K562 (cell line): Measurements from ENCODE around the gene UBXN11. TPM values are rescaled to one million over a fixed set of nuclear protein-coding genes. Genes with fewer than 3 reads are reported as not detected.

Experiments used
- BRD9 ChIP-seq: fragments of 450-650 bp; IDR thresholded peaks from 2 replicates; pipeline ENCODE4 v1.6.1; 2018; ENCODE audit warnings: low read depth; ENCODE audit not compliant: partially characterized antibody
- CBFB ChIP-seq: sonication (generic); formaldehyde crosslinking; IDR thresholded peaks from 2 replicates; pipeline ENCODE4 v1.4.0; 2020; ENCODE audit warnings: mild to moderate bottlenecking, missing genetic modification reagents
- CREB5 ChIP-seq: fragments of 250-450 bp; sonication (Bioruptor Pico); IDR thresholded peaks from 2 replicates; pipeline ENCODE4 v1.5.0; 2020; ENCODE audit warnings: mild to moderate bottlenecking
- CTBP1 ChIP-seq: fragments of 450-650 bp; IDR thresholded peaks from 2 replicates; pipeline ENCODE4 v1.6.1; 2016; ENCODE audit warnings: borderline replicate concordance
- ESRRA ChIP-seq: fragments of 450-650 bp; IDR thresholded peaks from 2 replicates; pipeline ENCODE4 v1.6.1; 2014; ENCODE audit warnings: low read depth, mild to moderate bottlenecking, moderate library complexity, borderline replicate concordance
- HCFC1 ChIP-seq: IDR thresholded peaks from 2 replicates; pipeline ENCODE4 v1.6.1; 2012; ENCODE audit warnings: low read depth, low read length, improper control_type of control experiment
- HIVEP1 ChIP-seq: fragments of 250-450 bp; sonication (Bioruptor Pico); IDR thresholded peaks from 2 replicates; pipeline ENCODE4 v1.4.0; 2020; ENCODE audit warnings: mild to moderate bottlenecking
- MLX ChIP-seq, 2 experiments: fragments of 450-650 bp in 1 of 2; sonication (generic) in 1 of 2; formaldehyde crosslinking; conservative IDR thresholded peaks; 2 replicates each; pipeline versions ENCODE4 v1.4.0 to v1.8.1; 2020 to 2022; ENCODE audit warnings: mild to moderate bottlenecking in 1 of 2, missing genetic modification reagents in 1 of 2
- MTA2 ChIP-seq: fragments of 450-650 bp; IDR thresholded peaks from 2 replicates; pipeline ENCODE4 v1.6.1; 2016; ENCODE audit warnings: low read depth
- SIX5 ChIP-seq, 2 experiments: IDR thresholded peaks; 2 replicates each; pipeline ENCODE4 v1.6.1; 2011; ENCODE audit warnings: low read length in 2 of 2, borderline replicate concordance in 1 of 2, low read depth in 1 of 2, mild to moderate bottlenecking in 1 of 2, moderate library complexity in 1 of 2; ENCODE audit not compliant: insufficient read depth in 1 of 2
- TCF3 ChIP-seq: sonication (generic); formaldehyde crosslinking; IDR thresholded peaks from 2 replicates; pipeline ENCODE4 v1.4.0; 2020; ENCODE audit warnings: mild to moderate bottlenecking, missing genetic modification reagents
- UBTF ChIP-seq, 2 experiments: IDR thresholded peaks; 2 replicates each; pipeline ENCODE4 v1.6.1; 2012; ENCODE audit warnings: improper control_type of control experiment in 2 of 2, low read depth in 2 of 2, low read length in 2 of 2, borderline replicate concordance in 1 of 2
- YBX1 ChIP-seq: fragments of 450-650 bp; IDR thresholded peaks from 2 replicates; pipeline ENCODE4 v1.7.1; 2016; ENCODE audit warnings: mild to moderate bottlenecking
- ZNF280A ChIP-seq: fragments of 450-650 bp; IDR thresholded peaks from 2 replicates; pipeline ENCODE4 v1.6.1; 2018; ENCODE audit warnings: mild to moderate bottlenecking, low read depth; ENCODE audit not compliant: partially characterized antibody
- ZNF695 ChIP-seq: fragments of 450-650 bp; formaldehyde crosslinking; IDR thresholded peaks from 2 replicates; pipeline ENCODE4 v1.4.0; 2020; ENCODE audit warnings: mild to moderate bottlenecking, moderate library complexity
- ZNF740 ChIP-seq, 3 experiments: fragments of 200-800 bp in 1 of 3; sonication (Bioruptor generic) in 1 of 3; sonication (generic) in 1 of 3; formaldehyde crosslinking in 1 of 3; IDR thresholded peaks; 2 replicates each; pipeline versions ENCODE4 v1.6.1 to v1.8.0; 2016 to 2022; ENCODE audit warnings: mild to moderate bottlenecking in 2 of 3, missing compliant biosample characterization in 2 of 3, missing genetic modification characterization in 2 of 3, missing genetic modification reagents in 1 of 3
- ZNF830 ChIP-seq: fragments of 250-450 bp; sonication (Bioruptor Pico); IDR thresholded peaks from 2 replicates; pipeline ENCODE4 v1.5.0; 2021; ENCODE audit warnings: mild to moderate bottlenecking
- ZSCAN29 ChIP-seq: fragments of 450-650 bp; IDR thresholded peaks from 2 replicates; pipeline ENCODE4 v1.6.1; 2017
- polyA plus RNA-seq, 8 experiments: library from polyadenylated mRNA; depleted of rRNA in 4 of 8; stranded (reverse) in 5 of 8; unstranded in 3 of 8; fragments of >200 nt; fragmentation: Nextera tagmentation in 2 of 8; fragmentation: Illumina TruSeq in 1 of 8; extraction: Ambion mirVana in 2 of 8; extraction: Trizol in 1 of 8; gene quantifications; 2 replicates each; pipeline versions ENCODE4 v1.2.1 to v1.2.3, GENCODE V29; 2011 to 2014; ENCODE audit warnings: inconsistent platforms in 1 of 8, missing spikeins in 1 of 8
- total RNA-seq, 7 experiments: library from RNA; depleted of rRNA in 6 of 7; stranded (reverse); fragments of >200 nt in 6 of 7; fragmentation: Illumina TruSeq in 2 of 7; extraction: Trizol in 2 of 7; gene quantifications; 2 replicates each; pipeline versions ENCODE4 v1.2.1 to v1.2.3, GENCODE V29; 2011 to 2021; ENCODE audit warnings: low replicate concordance in 1 of 7

Gene UBXN11
- total and polyA plus RNA-seq, 9 of the 15 experiments (the other 6 are each of a cell fraction or from before 2014, with no cell fraction given), result 0.48 to 34.3 (median 11.3) TPM

- TF ChIP-seq HCFC1, result no peak
- TF ChIP-seq ZNF280A, result no peak
- TF ChIP-seq UBTF (IDR thresholded peaks at IDR 0.05; ENCODE audit: borderline replicate concordance in 1 of 2, low read depth in 2 of 2, low read length in 2 of 2), result 0 out of 4 replicates have a peak, but pooled peaks of 1 of the 2 experiments have one; percentile 50
- TF ChIP-seq ESRRA, result peak; percentile 40; the same call in 1 of the 2 replicates
- no peak for TF ChIP-seq BRD9
- TF ChIP-seq ZNF695, result no peak
- TF ChIP-seq ZNF740 (CRISPR knock-in tag; IDR thresholded peaks at IDR 0.05), result no peak
- peak in 1 of 2 experiments; percentile 70; a peak in 1 of 4 replicates for TF ChIP-seq ZNF740 (tag; IDR thresholded peaks at IDR 0.05)
- no peak for TF ChIP-seq SIX5 (IDR thresholded peaks at IDR 0.05; ENCODE audit: borderline replicate concordance in 1 of 2, insufficient read depth in 1 of 2, low read depth in 1 of 2, low read length in 2 of 2)
- TF ChIP-seq YBX1, result no peak
- no peak for TF ChIP-seq ZSCAN29
- TF ChIP-seq TCF3 (CRISPR knock-in tag), result no peak
- TF ChIP-seq MLX (CRISPR knock-in tag; conservative IDR thresholded peaks at IDR 0.05), result no peak
- peak; percentile 54 for TF ChIP-seq CTBP1
- no peak for TF ChIP-seq ZNF830 (CRISPR knock-in tag)
- no peak for TF ChIP-seq CBFB
- TF ChIP-seq MTA2, result peak; percentile 7; the same call in 1 of the 2 replicates
- TF ChIP-seq CREB5 (CRISPR knock-in tag), result no peak
- no peak for TF ChIP-seq HIVEP1 (CRISPR knock-in tag)
Observed at GRCh38 chr1:26317612-26318337, 11.3 kb upstream of the UBXN11 start, which contains the start of gene CD52 (continued).
